GM10847 (cell line): ENCODE measurements around the gene FGL2.

Experiments used
- POLR2A ChIP-seq: IDR thresholded peaks from 2 replicates; pipeline ENCODE4 v1.6.1; 2011; ENCODE audit not compliant: insufficient read length; ENCODE audit errors: extremely low read depth

Gene FGL2, protein sequence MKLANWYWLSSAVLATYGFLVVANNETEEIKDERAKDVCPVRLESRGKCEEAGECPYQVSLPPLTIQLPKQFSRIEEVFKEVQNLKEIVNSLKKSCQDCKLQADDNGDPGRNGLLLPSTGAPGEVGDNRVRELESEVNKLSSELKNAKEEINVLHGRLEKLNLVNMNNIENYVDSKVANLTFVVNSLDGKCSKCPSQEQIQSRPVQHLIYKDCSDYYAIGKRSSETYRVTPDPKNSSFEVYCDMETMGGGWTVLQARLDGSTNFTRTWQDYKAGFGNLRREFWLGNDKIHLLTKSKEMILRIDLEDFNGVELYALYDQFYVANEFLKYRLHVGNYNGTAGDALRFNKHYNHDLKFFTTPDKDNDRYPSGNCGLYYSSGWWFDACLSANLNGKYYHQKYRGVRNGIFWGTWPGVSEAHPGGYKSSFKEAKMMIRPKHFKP

GRCh38 chr7:77199013-77199966, at the start of gene FGL2:
TSS of gene FGL2 (minus strand) at chr7:77199819. CDS start at chr7:77199793, 26 bp downstream.
- TF ChIP-seq POLR2A: no peak

GRCh38 chr7:77248154-77248553, 48.5 kb upstream of the FGL2 start:
- no peak for TF ChIP-seq POLR2A

DNA sequence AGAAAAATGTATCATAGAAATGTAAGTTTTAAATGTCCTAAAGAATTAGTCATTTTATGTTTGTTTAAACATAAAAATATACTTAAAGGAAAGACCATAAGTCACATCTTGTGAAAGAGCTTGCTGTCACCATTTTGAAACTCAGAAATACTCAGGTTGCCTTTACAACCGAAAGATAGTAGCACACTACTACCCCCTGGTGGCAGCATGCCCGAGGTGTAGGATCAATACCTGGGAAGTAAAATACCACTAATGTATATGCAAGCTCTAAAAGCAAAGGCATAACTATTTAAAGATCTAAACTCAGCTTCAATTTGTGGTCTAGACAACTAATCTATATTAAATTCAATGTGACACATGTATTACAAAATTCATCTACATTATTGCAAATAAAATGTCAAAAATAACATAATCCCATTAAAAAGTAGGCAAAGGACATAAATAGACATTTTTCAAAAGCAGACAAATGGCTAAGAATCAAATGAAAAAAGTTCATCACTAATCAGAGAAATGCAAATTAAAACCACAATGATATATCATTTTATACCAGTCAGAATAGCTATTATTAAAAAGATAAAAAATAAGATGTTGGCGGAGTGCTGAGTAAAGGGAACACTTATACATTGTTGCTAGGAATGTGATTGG, 47.7 kb upstream of the FGL2 start:
- TF ChIP-seq POLR2A: no peak

GRCh38 chr7:77246026-77246640, 46.5 kb upstream of the FGL2 start:
- no peak for TF ChIP-seq POLR2A

- TF ChIP-seq POLR2A: no peak
These were observed 45.6 kb upstream of the FGL2 start for GRCh38 chr7:77245015-77245755.

GRCh38 chr7:77244222-77244934, 44.8 kb upstream of the FGL2 start:
- no peak for TF ChIP-seq POLR2A

GRCh38 chr7:77242554-77242953, 42.9 kb upstream of the FGL2 start:
- TF ChIP-seq POLR2A: no peak

DNA sequence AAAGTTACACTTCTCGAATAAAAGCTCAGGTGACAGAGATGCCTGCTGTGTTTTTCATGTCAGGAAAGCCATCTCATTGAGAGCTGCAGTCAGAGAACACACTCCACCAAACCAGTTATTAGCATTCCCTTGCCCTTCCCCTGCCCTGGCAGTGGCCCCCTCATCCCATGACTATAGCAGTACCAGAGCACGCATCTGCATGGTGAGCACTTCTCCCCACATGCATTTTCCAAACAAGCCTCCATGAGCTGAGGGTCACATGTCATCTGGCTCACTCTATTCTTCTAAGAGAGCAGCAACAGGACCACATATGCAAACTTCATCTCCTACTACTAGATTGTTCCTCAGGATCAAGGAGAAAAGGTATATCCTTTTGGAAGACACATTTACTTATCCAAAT, 42.4 kb upstream of the FGL2 start:
- TF ChIP-seq POLR2A: no peak

GRCh38 chr7:77239471-77239870, 39.9 kb upstream of the FGL2 start:
- no peak for TF ChIP-seq POLR2A

- no peak for TF ChIP-seq POLR2A
These were observed 39.1 kb upstream of the FGL2 start for GRCh38 chr7:77238703-77239136.

- TF ChIP-seq POLR2A: no peak
These were observed 35.7 kb upstream of the FGL2 start for GRCh38 chr7:77235276-77235675.

GRCh38 chr7:77232467-77232866, 32.8 kb upstream of the FGL2 start:
- no peak for TF ChIP-seq POLR2A

GRCh38 chr7:77226357-77226839, 26.8 kb upstream of the FGL2 start:
- no peak for TF ChIP-seq POLR2A
